Fibroblast of lung (primary cell): ENCODE results near the gene USP47. TPM values are rescaled to one million over a fixed set of nuclear protein-coding genes. Genes with fewer than 3 reads are reported as not detected.

Experiments used
- DNase-seq, 2 donors: peaks; one replicate each; pipeline versions ENCODE4 v3.0.0 to v3.0.0-alpha.2; 2010; ENCODE audit warnings: low read depth in 2 of 2
- H2AFZ ChIP-seq: 2 replicates; pipeline ENCODE4 v1.5.1; 2012; ENCODE audit warnings: low read length, control low read depth, inconsistent platforms
- H3K27ac ChIP-seq: 2 replicates; pipeline ENCODE4 v1.5.1; 2011; ENCODE audit warnings: low read length, control low read depth; ENCODE audit not compliant: insufficient read depth
- H3K27me3 ChIP-seq: 2 replicates; pipeline ENCODE4 v1.5.1; 2011; ENCODE audit warnings: mild to moderate bottlenecking, low read length; ENCODE audit not compliant: control insufficient read depth, insufficient read depth
- H3K36me3 ChIP-seq: 2 replicates; pipeline ENCODE4 v1.5.1; 2011; ENCODE audit warnings: low read length; ENCODE audit not compliant: control insufficient read depth, insufficient read depth
- H3K4me1 ChIP-seq: 2 replicates; pipeline ENCODE4 v1.5.1; 2011; ENCODE audit warnings: low read length; ENCODE audit not compliant: control insufficient read depth, insufficient read depth; ENCODE audit errors: extremely low read depth
- H3K4me2 ChIP-seq: 2 replicates; pipeline ENCODE4 v1.5.1; 2011; ENCODE audit warnings: low read length, control low read depth; ENCODE audit not compliant: insufficient read depth; ENCODE audit errors: extremely low read depth
- H3K4me3 ChIP-seq, 4 experiments: fragments of 200-600 bp in 1 of 4; sonication (generic) in 1 of 4; replicated peaks in 1 of 4; 2 replicates each; pipeline ENCODE4 v1.5.1; 2011 to 2016; ENCODE audit warnings: low read length in 4 of 4, low read depth in 3 of 4, mild to moderate bottlenecking in 3 of 4, control low read depth in 2 of 4, inconsistent platforms in 1 of 4, mixed read lengths in 1 of 4; ENCODE audit not compliant: insufficient read depth in 1 of 4; ENCODE audit errors: control extremely low read depth in 1 of 4
- H3K79me2 ChIP-seq: 2 replicates; pipeline ENCODE4 v1.5.1; 2012; ENCODE audit warnings: mild to moderate bottlenecking, low read length, inconsistent platforms; ENCODE audit not compliant: control insufficient read depth, insufficient read depth
- H3K9ac ChIP-seq: 2 replicates; pipeline ENCODE4 v1.5.1; 2011; ENCODE audit warnings: mild to moderate bottlenecking, low read length, control low read depth; ENCODE audit not compliant: insufficient read depth
- H3K9me3 ChIP-seq: 2 replicates; pipeline ENCODE4 v1.5.1; 2012; ENCODE audit warnings: low read depth, low read length; ENCODE audit not compliant: control insufficient read depth, insufficient read depth
- H4K20me1 ChIP-seq: 2 replicates; pipeline ENCODE4 v1.5.1; 2011; ENCODE audit warnings: low read length; ENCODE audit not compliant: control insufficient read depth, insufficient read depth; ENCODE audit errors: extremely low read depth
- CTCF ChIP-seq, 2 donors: IDR thresholded peaks in 1 of 2; conservative IDR thresholded peaks in 1 of 2; 1 replicate in 1 of 2; 2 replicates in 1 of 2; pipeline ENCODE4 v1.5.1; 2011 to 2012; ENCODE audit warnings: low read length in 2 of 2, control low read depth in 1 of 2, inconsistent platforms in 1 of 2, low read depth in 1 of 2, mild to moderate bottlenecking in 1 of 2
- EZH2 ChIP-seq: IDR thresholded peaks from 2 replicates; pipeline ENCODE4 v1.5.1; 2012; ENCODE audit warnings: low read length, control low read depth, mild to moderate bottlenecking; ENCODE audit errors: missing control alignments
- polyA plus RNA-seq, 2 donors: library from polyadenylated mRNA; depleted of rRNA in 1 of 2; stranded (reverse) in 1 of 2; unstranded in 1 of 2; fragments of >200 nt; gene quantifications; 2 replicates each; pipeline ENCODE4 v1.2.1, GENCODE V29; 2011 to 2012; ENCODE audit warnings: missing spikeins in 1 of 2
- total RNA-seq: library from RNA; depleted of rRNA; stranded (reverse); fragments of >200 nt; gene quantifications from 2 replicates; pipeline ENCODE4 v1.2.1, GENCODE V29; 2014

Gene USP47
- total and polyA plus RNA-seq, 2 donors (not counting 1 experiment from before 2014, with no cell fraction given) = 40.3 to 162 TPM

GRCh38 chr11:11898648-11899047, 56.9 kb downstream of the USP47 start:
- Histone ChIP-seq H3K79me2 (no peaks in the 10 kb centered on the region), H3K36me3 (no peaks in the 10 kb centered on the region), H3K4me3 (no peak overlapping the region), H2AFZ (no peak overlapping the region), H3K27ac (no peak overlapping the region), H3K27me3 (no peaks in the 10 kb centered on the region), H4K20me1 (no peaks in the 10 kb centered on the region), H3K9ac (no peak overlapping the region), H3K4me1 (no peaks in the 10 kb centered on the region), H3K4me2 (no peak overlapping the region), H3K9me3 (no peaks in the 10 kb centered on the region)
- TF ChIP-seq EZH2 = no peak
- no peak for TF ChIP-seq CTCF (conservative IDR thresholded peaks at IDR 0.05 in 1 of 2, IDR thresholded peaks at IDR 0.05 in 1 of 2; ENCODE audit: low read depth in 1 of 2, low read length in 2 of 2)
- no peak for DNase-seq

GRCh38 chr11:11899401-11899800, 57.6 kb downstream of the USP47 start:
- Histone ChIP-seq H3K4me3 (no peak overlapping the region), H2AFZ (no peak overlapping the region), H3K4me2 (no peak overlapping the region), H3K79me2 (no peaks in the 10 kb centered on the region), H3K36me3 (no peaks in the 10 kb centered on the region), H3K4me1 (no peaks in the 10 kb centered on the region), H3K27me3 (no peaks in the 10 kb centered on the region), H3K9ac (no peak overlapping the region), H4K20me1 (no peaks in the 10 kb centered on the region), H3K9me3 (no peaks in the 10 kb centered on the region), H3K27ac (no peak overlapping the region)
- no peak for DNase-seq
- TF ChIP-seq EZH2 (no peak), CTCF (conservative IDR thresholded peaks at IDR 0.05 in 1 of 2, IDR thresholded peaks at IDR 0.05 in 1 of 2; ENCODE audit: low read depth in 1 of 2, low read length in 2 of 2) (no peak)

- Histone ChIP-seq H3K4me1 (no peaks in the 10 kb centered on the region), H3K4me3 (no peak overlapping the region), H2AFZ (no peak overlapping the region), H3K9me3 (no peaks in the 10 kb centered on the region), H3K27ac (no peak overlapping the region), H4K20me1 (no peaks in the 10 kb centered on the region), H3K27me3 (no peaks in the 10 kb centered on the region), H3K9ac (no peak overlapping the region), H3K36me3 (no peaks in the 10 kb centered on the region), H3K79me2 (no peaks in the 10 kb centered on the region), H3K4me2 (no peak overlapping the region)
- TF ChIP-seq EZH2 = no peak
- no peak for TF ChIP-seq CTCF (conservative IDR thresholded peaks at IDR 0.05 in 1 of 2, IDR thresholded peaks at IDR 0.05 in 1 of 2; ENCODE audit: low read depth in 1 of 2, low read length in 2 of 2)
- no peak for DNase-seq
Measured at GRCh38 chr11:11901929-11902328, 60.2 kb downstream of the USP47 start.
